Esophagus muscularis mucosa (tissue), 4 donors: ENCODE results near the gene RPL39. TPM values are rescaled to one million over a fixed set of nuclear protein-coding genes. Genes with fewer than 3 reads are reported as not detected.
A peak's percentile ranks its signal among the peaks of the same experiment; 100 is the strongest.

Experiments
- DNase-seq: peaks from one replicate; pipeline ENCODE4 v3.0.0-alpha.2; 2017; ENCODE audit errors: extremely low spot score
- H3K27ac ChIP-seq, 4 donors: fragments of 200-600 bp; sonication (generic); replicated peaks in 1 of 4; 1 replicate in 3 of 4; 2 replicates in 1 of 4; pipeline ENCODE4 v1.5.1; 2016 to 2019; ENCODE audit warnings: mild to moderate bottlenecking in 1 of 4
- H3K27me3 ChIP-seq, 4 donors: fragments of 200-600 bp; sonication (generic); one replicate each; pipeline versions ENCODE4 v1.5.1 to v1.6.0; 2016 to 2019
- H3K36me3 ChIP-seq, 4 donors: fragments of 200-600 bp; sonication (generic); one replicate each; pipeline ENCODE4 v1.5.1; 2016 to 2019
- H3K4me1 ChIP-seq, 4 donors: fragments of 200-600 bp; sonication (generic); one replicate each; pipeline ENCODE4 v1.5.1; 2016 to 2019
- H3K4me3 ChIP-seq, 4 donors: fragments of 200-600 bp; sonication (generic); 1 replicate in 2 of 4; 2 replicates in 2 of 4; pipeline ENCODE4 v1.5.1; 2016 to 2019; ENCODE audit warnings: mild to moderate bottlenecking in 4 of 4, moderate library complexity in 1 of 4
- H3K9me3 ChIP-seq, 4 donors: fragments of 200-600 bp; sonication (generic); 1 replicate in 3 of 4; 2 replicates in 1 of 4; pipeline ENCODE4 v1.5.1; 2016 to 2019
- EP300 ChIP-seq: sonication (generic); formaldehyde crosslinking; IDR thresholded peaks from one replicate; pipeline ENCODE4 v1.6.1; 2017; ENCODE audit warnings: antibody characterized with exemption
- POLR2A ChIP-seq: fragments of 450-650 bp; IDR thresholded peaks from one replicate; pipeline ENCODE4 v1.6.1; 2017; ENCODE audit warnings: antibody characterized with exemption, moderate library complexity, mild to moderate bottlenecking, low read depth
- POLR2AphosphoS5 ChIP-seq, 2 donors: sonication (generic); formaldehyde crosslinking; IDR thresholded peaks; one replicate each; pipeline ENCODE4 v1.6.1; 2017; ENCODE audit warnings: antibody characterized with exemption in 2 of 2
- WGBS: methylation state at CpG from one replicate; pipeline ENCODE4 v1.1.5; 2018; 5-methylcytosine and 5-hydroxymethylcytosine counted together
- intact Hi-C: fragments of 100-400 bp; cut with DNase I; formaldehyde crosslinking; loops from one replicate; pipeline ENCODE4 v1.15.1; 2023
- total RNA-seq, 4 donors: library from RNA; depleted of rRNA; stranded (reverse); fragments of >200 nt; gene quantifications; one replicate each; pipeline versions ENCODE4 v1.1.0 to v1.2.1, GENCODE V29; 2016
- TF ChIP-seq, protein P1 (sequence below), 3 experiments: fragments of 200-600 bp in 2 of 3; fragments of 450-650 bp in 1 of 3; sonication (generic) in 2 of 3; IDR thresholded peaks; one replicate each; pipeline ENCODE4 v1.5.1; 2017 to 2019; ENCODE audit warnings: antibody characterized with exemption in 3 of 3, mild to moderate bottlenecking in 2 of 3, moderate library complexity in 1 of 3

Gene RPL39
- total RNA-seq, 4 donors from 2014 or later: 593 to 7,104 (median 2,426) TPM

DNA sequence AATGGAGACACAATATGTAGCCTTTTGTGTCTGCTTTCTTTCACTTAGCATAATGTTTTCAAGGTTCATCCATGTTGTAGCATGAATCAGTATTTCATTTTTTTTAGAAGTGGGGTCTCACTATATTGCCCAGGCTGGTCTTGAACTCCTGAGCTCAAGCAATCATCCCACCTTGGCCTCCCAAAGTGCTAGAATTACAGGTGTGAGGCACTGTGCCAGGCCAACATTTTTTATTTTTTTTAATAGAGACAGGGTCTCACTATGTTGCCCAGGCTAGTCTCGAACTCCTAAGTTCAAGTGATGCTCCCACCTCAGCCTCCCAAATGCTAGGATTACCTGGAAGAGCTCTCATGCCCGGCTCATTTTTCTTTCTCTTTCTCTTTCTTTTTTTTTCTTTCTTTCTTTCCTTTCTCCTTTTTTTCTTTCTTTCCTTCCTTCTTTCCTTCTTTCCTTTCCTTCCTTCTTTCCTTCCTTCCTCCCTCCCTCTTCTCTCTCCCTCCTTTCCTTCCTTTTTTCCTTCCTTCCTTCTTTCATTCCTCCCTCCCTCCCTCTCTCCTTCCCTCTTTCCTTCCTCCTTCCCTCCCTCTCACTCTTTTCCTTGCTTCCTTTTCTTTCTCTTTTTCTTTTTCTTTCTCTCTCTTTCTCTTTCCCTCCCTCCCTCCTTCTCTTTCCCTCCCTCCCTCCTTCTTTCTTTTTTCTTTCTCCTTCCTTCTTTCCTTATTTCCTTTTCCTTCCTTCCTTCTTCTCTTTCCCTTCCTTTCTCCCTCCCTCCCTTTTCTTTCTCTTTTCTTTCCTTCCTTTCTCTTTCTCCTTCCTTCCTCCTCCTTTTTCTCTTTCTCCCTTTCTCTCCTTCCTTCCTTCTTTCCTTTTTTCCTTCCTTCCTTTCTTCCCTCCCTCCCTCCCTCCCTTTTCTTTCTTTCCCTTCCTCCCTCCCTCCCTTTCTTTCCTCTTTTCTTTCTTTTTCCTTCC is 10.1 kb upstream of the RPL39 start:
- 87% methylated on average over 2 of the region's 2 CpGs for WGBS

DNA sequence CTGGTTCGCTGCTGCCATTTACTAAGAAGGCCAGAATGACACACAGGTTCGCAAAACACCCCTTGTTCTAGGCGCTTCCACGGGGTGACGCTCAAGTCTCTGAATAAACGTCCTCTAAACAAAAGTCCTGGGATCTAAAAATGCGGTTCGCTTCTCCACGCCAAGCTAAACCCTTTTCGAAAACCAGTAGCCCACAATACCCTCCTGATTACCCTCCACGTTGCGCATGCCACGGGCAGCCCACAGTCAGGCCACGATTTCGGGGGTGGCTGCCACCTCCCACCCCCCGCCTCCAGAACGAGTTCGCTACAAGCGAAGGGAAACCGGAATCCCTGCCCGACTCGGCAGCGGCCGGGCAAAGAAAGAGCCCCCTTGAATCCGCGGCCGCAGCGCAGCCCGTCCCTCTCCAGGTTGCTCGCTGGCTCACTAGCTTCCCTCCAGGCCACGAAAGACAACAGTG is 423 bp downstream of the RPL39 start:
- Histone ChIP-seq H3K4me1 (peaks cover 24 to 45% (median 38%) of the 10 kb centered on the region in 4 donors), H3K9me3 (peaks cover 0 to 5% (median 0%) of the 10 kb centered on the region in 4 donors), H3K36me3 (peaks cover 0 to 32% (median 20%) of the 10 kb centered on the region in 4 donors), H3K27me3 (no peaks in the 10 kb centered on the region), H3K27ac (peak overlapping the region; percentile 91 to 93 (median 92)), H3K4me3 (peak overlapping the region; percentile 61 to 68 (median 66))
- 30% methylated on average over 20 of the region's 31 CpGs for WGBS
- no peak for TF ChIP-seq POLR2A
- no peak for TF ChIP-seq EP300
- TF ChIP-seq, protein P1, sequence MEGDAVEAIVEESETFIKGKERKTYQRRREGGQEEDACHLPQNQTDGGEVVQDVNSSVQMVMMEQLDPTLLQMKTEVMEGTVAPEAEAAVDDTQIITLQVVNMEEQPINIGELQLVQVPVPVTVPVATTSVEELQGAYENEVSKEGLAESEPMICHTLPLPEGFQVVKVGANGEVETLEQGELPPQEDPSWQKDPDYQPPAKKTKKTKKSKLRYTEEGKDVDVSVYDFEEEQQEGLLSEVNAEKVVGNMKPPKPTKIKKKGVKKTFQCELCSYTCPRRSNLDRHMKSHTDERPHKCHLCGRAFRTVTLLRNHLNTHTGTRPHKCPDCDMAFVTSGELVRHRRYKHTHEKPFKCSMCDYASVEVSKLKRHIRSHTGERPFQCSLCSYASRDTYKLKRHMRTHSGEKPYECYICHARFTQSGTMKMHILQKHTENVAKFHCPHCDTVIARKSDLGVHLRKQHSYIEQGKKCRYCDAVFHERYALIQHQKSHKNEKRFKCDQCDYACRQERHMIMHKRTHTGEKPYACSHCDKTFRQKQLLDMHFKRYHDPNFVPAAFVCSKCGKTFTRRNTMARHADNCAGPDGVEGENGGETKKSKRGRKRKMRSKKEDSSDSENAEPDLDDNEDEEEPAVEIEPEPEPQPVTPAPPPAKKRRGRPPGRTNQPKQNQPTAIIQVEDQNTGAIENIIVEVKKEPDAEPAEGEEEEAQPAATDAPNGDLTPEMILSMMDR (IDR thresholded peaks at IDR 0.05): peak in 1 of 3 experiments; percentile 10
- no peak for TF ChIP-seq POLR2AphosphoS5 (IDR thresholded peaks at IDR 0.05)
- intact Hi-C loops: no loop called here
- no peak for DNase-seq

More for the DNA sequence above, 10.1 kb upstream of the RPL39 start:
- H3K27ac ChIP-seq: no peak overlapping the region
- TF ChIP-seq POLR2AphosphoS5 (IDR thresholded peaks at IDR 0.05): no peak
- TF ChIP-seq POLR2A: no peak
- TF ChIP-seq EP300: no peak
- TF ChIP-seq, protein P1 (IDR thresholded peaks at IDR 0.05): no peak
- no peaks in the 10 kb centered on the region for H3K4me1 ChIP-seq
- intact Hi-C loops: no loop called here
- DNase-seq: no peak
- H3K9me3 ChIP-seq: no peaks in the 10 kb centered on the region
- no peaks in the 10 kb centered on the region for H3K36me3 ChIP-seq
- H3K27me3 ChIP-seq: no peaks in the 10 kb centered on the region
- H3K4me3 ChIP-seq: no peak overlapping the region

DNA sequence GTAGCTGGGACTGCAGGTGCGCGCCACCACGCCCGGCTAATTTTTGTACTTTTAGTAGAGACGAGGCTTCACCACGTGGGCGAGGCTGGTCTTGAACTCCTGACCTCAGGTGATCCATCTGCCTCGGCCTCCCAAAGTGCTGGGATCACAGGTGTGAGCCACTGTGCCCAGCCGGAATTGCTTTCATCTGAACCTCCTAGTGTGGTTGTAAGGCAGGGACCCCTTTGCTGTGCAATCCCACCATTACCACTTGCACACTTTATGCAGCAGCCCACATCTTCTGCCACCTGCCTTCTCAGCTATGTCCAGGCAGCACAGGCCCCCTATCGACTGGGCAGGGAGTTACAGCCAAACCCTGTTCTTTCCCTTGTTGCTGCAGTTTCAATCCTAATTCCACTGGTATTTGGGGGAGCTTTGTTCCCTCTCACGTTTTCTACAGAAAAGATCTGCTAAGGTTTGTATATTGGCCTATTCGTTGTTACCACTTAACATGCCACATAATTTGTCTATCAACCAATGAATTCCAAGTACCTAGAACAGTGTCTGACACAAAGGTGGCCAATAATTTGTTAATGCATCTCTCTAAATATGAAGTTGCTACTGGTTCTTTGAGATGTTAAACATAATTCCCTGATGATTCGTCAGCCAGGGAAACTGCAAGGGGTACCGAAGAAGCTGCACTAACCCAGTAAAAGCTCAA is 6.5 kb downstream of the RPL39 start:
- no peaks in the 10 kb centered on the region for H3K9me3 ChIP-seq
- intact Hi-C loops: no loop called here
- H3K27me3 ChIP-seq: no peaks in the 10 kb centered on the region
- no peak for DNase-seq
- no peak overlapping the region for H3K4me3 ChIP-seq
- peaks cover 23 to 30% (median 28%) of the 10 kb centered on the region in 4 donors for H3K4me1 ChIP-seq
- WGBS: 68% methylated on average over 8 of the region's 14 CpGs
- H3K27ac ChIP-seq: no peak overlapping the region
- H3K36me3 ChIP-seq: peaks cover 9 to 59% (median 46%) of the 10 kb centered on the region in 4 donors
- TF ChIP-seq POLR2A (no peak), EP300 (no peak)
- TF ChIP-seq, protein P1 (IDR thresholded peaks at IDR 0.05): peak in 2 of 3 experiments; percentile 15 to 36

DNA sequence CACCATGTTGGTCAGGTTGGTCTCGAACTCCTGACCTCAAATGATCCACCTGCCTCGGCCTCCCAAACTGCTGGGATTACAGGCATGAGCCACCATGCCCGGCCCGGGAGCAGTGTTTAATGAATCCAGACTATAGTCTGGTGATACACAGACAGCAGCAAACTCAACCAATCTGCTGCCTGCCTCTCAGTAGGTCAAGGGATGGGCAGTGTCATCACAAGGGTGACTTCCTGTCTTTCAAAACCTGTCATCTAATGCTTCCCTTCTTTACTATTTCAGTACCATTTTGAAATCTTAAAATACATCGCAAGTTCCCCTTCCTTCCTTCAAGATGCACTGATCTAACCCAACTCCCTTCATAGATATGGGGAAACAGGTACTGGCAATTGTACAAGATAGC is 8.4 kb downstream of the RPL39 start:
- DNase-seq: no peak
- H3K4me3 ChIP-seq: no peak overlapping the region
- 83% methylated on average over 5 of the region's 5 CpGs for WGBS
- peaks cover 9 to 45% (median 35%) of the 10 kb centered on the region in 4 donors for H3K36me3 ChIP-seq
- no peaks in the 10 kb centered on the region for H3K27me3 ChIP-seq
- TF ChIP-seq POLR2A: no peak
- TF ChIP-seq EP300: no peak
- TF ChIP-seq, protein P1 (IDR thresholded peaks at IDR 0.05): no peak
- TF ChIP-seq POLR2AphosphoS5 (IDR thresholded peaks at IDR 0.05): no peak
- no peaks in the 10 kb centered on the region for H3K9me3 ChIP-seq
- intact Hi-C loops: no loop called here
- H3K27ac ChIP-seq: no peak overlapping the region
- peaks cover 10 to 12% (median 10%) of the 10 kb centered on the region in 4 donors for H3K4me1 ChIP-seq
